Activated CD8-positive, alpha-beta memory T cell treated with anti-CD3 and anti-CD28 coated beads, Interleukin-2, amount 10 ng/mL, durations not matched to agents 7 days and 5 days (primary cell): ENCODE data around the gene GTF2H2C_2.
A peak's percentile ranks its signal among the peaks of the same experiment; 100 is the strongest.
"Not testable (repeated sequence)": the region's sequence is repeated elsewhere in the genome, so short reads cannot be mapped to it uniquely, and the experiment has no call there.

ENCODE experiments used
- ATAC-seq: fragments of 150-1000 bp; cut with Tn5 transposase; one replicate; pipeline ENCODE4 v1.10.0; 2021; ENCODE audit warnings: moderate library complexity
- CTCF ChIA-PET: fragments of 350-600 bp; sonication (Branson Sonifier 250); formaldehyde crosslinking; loops from one replicate; lab custom pipeline; 2021; ENCODE audit warnings: antibody characterized with exemption; lab: Charles Lee
- DNase-seq: peaks from one replicate; pipeline ENCODE4 v3.0.0-alpha.2; 2020
- H3K27ac Mint-ChIP-seq: one replicate; pipeline ENCODE4 v1.8.0; 2021; ENCODE audit warnings: mild to moderate bottlenecking, mixed read lengths
- H3K27me3 Mint-ChIP-seq: one replicate; pipeline ENCODE4 v1.8.0; 2021; ENCODE audit warnings: mixed read lengths
- H3K36me3 Mint-ChIP-seq: one replicate; pipeline ENCODE4 v1.8.0; 2021; ENCODE audit warnings: mild to moderate bottlenecking, mixed read lengths
- H3K4me1 Mint-ChIP-seq: one replicate; pipeline ENCODE4 v1.8.0; 2021; ENCODE audit warnings: mixed read lengths
- H3K4me3 Mint-ChIP-seq: one replicate; pipeline ENCODE4 v1.8.0; 2021; ENCODE audit warnings: mild to moderate bottlenecking, moderate library complexity, mixed read lengths
- H3K9me3 Mint-ChIP-seq: one replicate; pipeline ENCODE4 v1.8.0; 2022; ENCODE audit warnings: low read depth, mixed read lengths

GTF2H2C_2 gene

DNA sequence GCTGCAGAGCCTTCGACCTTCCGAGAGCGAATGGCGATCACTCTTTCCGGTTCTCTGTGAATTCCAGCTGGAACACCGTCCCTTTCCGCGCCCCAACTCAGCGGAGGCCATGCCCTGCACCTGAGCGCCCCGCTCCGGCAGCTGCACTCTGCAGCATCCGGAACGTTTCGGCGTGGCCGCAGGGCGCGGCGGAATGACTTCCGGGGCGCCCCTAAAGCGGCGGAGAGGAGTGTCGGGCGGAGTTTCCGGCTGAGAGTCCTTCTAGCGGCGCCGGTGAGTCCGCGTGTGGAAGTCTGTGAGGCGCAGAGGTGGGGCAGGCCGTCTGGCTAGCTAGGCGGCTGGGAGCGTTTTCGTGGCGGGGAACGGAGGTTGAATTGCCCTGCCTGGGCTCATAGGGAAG is at the start of gene GTF2H2C_2:
TSS of gene GTF2H2C_2 (plus strand) at position 252 of the 400 bp plus-strand sequence.
- H3K4me3 Mint-ChIP-seq, CTCF ChIA-PET, H3K27me3 Mint-ChIP-seq, H3K9me3 Mint-ChIP-seq, DNase-seq, H3K27ac Mint-ChIP-seq, H3K36me3 Mint-ChIP-seq, H3K4me1 Mint-ChIP-seq: not testable (repeated sequence)
- ATAC-seq: peak; percentile 100

DNA sequence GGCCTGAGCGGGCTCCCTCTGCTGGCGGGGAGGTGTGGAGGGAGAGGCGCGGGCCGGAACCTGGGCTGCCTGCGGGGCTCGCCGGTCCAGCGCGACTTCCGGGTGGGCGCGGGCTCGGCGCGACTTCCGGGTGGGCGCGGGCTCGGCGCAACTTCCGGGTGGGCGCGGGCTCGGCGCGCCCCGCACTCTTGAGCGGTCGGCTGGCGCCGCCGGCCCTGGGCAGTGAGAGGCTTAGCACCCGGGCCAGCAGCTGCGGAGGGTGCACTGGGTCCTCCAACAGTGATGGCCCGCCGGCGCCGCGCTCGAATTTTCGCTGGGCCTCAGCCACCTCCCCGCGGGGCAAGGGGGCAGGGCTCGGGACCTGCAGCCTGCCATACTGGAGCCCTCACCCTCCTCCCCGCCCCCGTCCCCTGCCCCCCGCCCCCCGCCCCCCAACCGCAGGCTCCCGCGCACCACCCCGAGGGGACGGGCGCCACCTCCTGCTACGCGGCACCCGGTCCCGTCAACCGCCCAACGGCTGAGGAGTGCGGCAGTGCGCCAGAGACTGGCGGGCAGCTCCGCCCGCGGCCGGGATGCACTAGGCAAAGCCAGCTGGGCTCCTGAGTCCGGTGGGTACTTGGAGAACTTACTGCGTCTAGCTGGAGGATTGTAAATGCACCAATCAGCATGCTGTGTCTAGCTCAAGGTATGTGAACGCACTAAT is 14.0 kb upstream of the GTF2H2C_2 start:
- H3K4me3 Mint-ChIP-seq: peak overlapping the region; percentile 67
- ATAC-seq (peak; percentile 99), DNase-seq (peak; percentile 82)
- H3K4me1 Mint-ChIP-seq, H3K27me3 Mint-ChIP-seq, H3K36me3 Mint-ChIP-seq, H3K9me3 Mint-ChIP-seq, CTCF ChIA-PET: not testable (repeated sequence)
- H3K27ac Mint-ChIP-seq: peak overlapping the region; percentile 83

DNA sequence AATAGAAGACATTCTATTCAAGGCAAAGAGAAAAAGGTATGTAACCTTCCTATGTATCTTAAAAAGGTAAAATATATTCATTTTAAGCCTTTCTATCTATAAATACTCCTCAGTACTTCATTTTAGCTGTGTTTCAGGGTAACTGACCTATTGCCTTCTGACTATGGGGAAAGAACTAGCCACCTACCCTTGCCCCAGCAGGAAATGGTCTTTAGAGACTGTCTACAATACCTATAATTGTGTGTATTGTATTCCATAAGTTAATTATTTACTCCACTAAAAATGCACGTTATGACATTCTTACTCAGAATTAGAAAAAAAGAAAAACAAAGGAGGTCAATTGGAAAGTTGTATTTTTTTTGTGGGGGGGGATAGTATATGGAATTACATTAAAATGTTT is 6.2 kb downstream of the GTF2H2C_2 start:
- H3K4me1 Mint-ChIP-seq, H3K36me3 Mint-ChIP-seq, CTCF ChIA-PET, H3K27me3 Mint-ChIP-seq, H3K9me3 Mint-ChIP-seq, DNase-seq, ATAC-seq, H3K27ac Mint-ChIP-seq, H3K4me3 Mint-ChIP-seq: not testable (repeated sequence)

DNA sequence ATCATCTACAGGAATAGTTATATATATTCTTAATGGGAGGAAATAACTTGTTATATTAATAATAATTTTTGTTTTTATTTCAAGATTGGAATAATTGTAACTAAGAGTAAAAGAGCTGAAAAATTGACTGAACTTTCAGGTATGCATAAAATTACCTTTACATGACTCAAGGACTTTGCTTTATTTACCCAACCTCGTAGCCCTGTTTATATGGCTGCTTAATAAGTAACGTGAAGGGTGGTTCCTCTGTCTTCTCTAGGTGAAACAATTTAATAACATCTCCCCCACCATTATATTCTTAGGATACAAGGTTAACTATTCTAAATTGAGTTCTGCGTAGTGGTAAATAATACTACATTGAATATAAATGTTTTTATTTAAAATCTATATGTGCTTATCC is 8.0 kb downstream of the GTF2H2C_2 start:
- DNase-seq, CTCF ChIA-PET, H3K27ac Mint-ChIP-seq, H3K36me3 Mint-ChIP-seq, H3K27me3 Mint-ChIP-seq, H3K9me3 Mint-ChIP-seq, H3K4me3 Mint-ChIP-seq, ATAC-seq, H3K4me1 Mint-ChIP-seq: not testable (repeated sequence)

DNA sequence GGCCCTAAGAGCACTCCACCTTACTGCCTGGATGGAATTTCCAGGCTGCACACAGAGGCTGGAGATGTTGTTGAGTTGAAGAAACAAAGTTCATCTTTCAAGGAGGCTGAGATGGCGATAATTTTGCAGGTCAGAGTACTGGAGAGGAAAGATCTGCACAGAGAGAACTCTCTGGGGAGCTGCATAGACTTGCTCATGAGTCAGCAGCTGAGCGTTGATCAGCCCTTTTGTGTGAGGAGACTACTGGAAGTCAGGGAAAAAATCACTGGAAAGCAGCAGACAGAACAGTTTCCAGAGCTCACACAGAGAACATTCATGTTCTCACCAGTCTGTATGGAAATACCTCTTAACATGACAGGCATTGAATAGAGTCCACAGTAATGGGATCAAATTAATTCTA is 23.4 kb downstream of the GTF2H2C_2 start:
- DNase-seq, ATAC-seq, H3K36me3 Mint-ChIP-seq, H3K27me3 Mint-ChIP-seq, H3K4me3 Mint-ChIP-seq, H3K4me1 Mint-ChIP-seq, CTCF ChIA-PET, H3K9me3 Mint-ChIP-seq, H3K27ac Mint-ChIP-seq: not testable (repeated sequence)

DNA sequence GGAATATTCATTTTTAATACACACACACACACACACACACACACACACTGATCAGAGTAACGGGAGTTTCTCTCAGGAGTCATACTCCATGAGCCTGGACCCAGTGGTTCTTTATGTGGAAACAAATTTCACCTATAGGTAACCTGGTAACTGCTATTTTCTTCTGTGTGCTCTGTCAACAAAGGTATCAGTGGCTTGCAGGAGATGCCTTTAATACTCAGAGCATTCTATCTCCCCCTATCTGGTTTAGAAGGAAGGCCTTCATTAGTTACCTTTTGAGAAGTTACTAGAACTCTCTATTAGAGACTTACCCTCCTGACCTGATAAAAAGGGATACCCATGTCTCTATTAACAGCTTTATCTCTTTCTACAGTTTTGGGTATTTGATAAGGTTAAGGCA is 34.4 kb downstream of the GTF2H2C_2 start:
- ATAC-seq, CTCF ChIA-PET, H3K27me3 Mint-ChIP-seq: not testable (repeated sequence)

DNA sequence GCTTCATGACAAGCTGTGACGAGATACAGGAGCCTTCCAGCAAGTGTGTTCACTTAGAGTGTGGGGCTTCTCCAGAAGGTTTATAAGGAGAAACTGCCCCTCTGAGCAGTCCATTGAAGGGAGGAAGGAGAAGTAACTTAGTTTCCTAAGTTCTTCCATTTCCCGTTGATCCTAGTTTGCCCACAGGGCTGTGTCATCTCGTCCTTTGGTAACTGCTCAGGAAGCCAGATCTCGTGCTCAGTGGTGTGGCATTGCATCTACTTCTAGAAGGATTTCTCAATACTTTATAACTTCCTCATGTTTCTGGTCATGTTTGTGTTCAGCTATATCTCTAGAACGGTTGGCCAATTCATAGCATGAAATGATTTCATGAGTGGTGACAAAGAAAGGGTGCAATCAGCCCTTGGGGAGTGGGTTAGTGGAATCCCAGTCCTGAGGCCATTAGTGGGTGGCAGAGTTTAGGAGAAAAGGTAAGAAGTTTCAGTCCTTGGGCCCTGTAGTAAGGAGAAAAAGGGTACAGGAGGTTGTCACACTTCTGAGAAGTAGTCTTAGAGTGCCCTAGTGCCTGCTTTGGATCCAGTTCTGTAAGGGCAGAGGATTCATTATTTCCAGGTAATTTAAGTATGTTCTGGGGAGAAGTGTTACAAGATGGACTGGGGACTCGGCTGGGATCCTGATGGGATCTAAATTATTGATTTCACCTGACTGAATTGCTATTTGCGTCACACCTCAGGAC is 36.2 kb downstream of the GTF2H2C_2 start:
- H3K36me3 Mint-ChIP-seq, ATAC-seq, CTCF ChIA-PET, H3K27ac Mint-ChIP-seq, H3K4me1 Mint-ChIP-seq, DNase-seq, H3K27me3 Mint-ChIP-seq, H3K4me3 Mint-ChIP-seq, H3K9me3 Mint-ChIP-seq: not testable (repeated sequence)

More for the DNA sequence above, 34.4 kb downstream of the GTF2H2C_2 start:
- not testable (repeated sequence) for DNase-seq, H3K36me3 Mint-ChIP-seq, H3K9me3 Mint-ChIP-seq, H3K4me3 Mint-ChIP-seq, H3K4me1 Mint-ChIP-seq, H3K27ac Mint-ChIP-seq

DNA sequence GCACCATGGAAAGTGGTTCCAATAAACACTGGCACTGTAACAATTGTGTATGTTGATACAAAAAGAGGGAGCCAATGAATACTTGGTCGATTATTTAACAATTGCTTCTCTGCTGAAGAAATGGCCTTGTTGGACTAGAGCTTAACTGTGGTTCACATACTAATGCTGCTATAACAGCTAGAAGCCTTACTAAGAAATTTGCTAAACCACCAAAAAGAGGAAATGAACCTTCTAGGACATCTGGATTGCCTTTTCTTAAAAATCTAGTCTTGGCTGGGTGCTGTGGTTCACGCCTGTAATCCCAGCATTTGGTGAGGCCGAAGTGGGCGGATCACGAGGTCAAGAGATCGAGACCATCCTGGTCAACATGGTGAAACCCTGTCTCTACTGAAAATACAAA is 41.9 kb downstream of the GTF2H2C_2 start:
- H3K4me3 Mint-ChIP-seq, H3K36me3 Mint-ChIP-seq, H3K27ac Mint-ChIP-seq, H3K27me3 Mint-ChIP-seq, CTCF ChIA-PET, H3K9me3 Mint-ChIP-seq, H3K4me1 Mint-ChIP-seq, ATAC-seq, DNase-seq: not testable (repeated sequence)

DNA sequence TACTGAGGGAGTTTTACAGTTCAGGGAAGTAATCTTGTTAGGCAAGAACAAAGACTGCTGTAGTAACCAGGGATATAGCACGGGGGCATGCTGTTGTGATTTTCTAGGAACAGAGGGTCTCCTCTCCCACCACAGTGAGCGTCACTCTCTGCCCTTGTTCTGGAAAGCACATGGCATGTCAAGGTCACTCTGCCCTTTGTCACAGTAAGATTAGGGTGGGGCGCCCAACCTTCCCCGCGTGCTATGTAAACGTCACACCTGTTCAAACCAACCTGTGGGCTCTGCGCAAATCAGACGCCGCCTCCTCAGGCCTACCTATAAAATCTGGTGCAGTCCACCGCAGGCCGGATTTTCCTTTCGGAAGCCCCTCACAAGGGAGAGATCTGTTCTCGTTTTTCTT is 44.0 kb downstream of the GTF2H2C_2 start:
- CTCF ChIA-PET, DNase-seq, H3K4me1 Mint-ChIP-seq, H3K36me3 Mint-ChIP-seq, H3K27ac Mint-ChIP-seq, H3K4me3 Mint-ChIP-seq, H3K9me3 Mint-ChIP-seq, ATAC-seq, H3K27me3 Mint-ChIP-seq: not testable (repeated sequence)

DNA sequence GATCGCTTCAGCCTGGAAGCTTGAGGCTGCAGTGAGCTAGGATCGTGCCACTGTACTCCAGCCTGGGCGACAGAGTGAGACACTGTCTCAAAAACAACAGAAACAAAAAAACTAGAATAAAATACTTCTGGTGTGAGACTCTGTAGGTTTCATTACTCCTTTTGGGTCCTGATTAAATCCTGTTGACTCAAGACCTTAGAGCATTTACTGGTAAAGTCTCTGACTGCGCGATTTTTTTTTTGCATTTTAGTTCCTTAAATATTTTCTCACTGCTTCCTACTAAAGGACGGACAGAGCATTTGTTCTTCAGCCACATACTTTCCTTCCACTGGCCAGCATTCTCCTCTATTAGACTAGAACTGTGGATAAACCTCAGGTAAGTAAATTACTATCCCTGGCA is 46.8 kb downstream of the GTF2H2C_2 start:
- H3K9me3 Mint-ChIP-seq, H3K27ac Mint-ChIP-seq, H3K4me3 Mint-ChIP-seq, H3K4me1 Mint-ChIP-seq, DNase-seq, H3K36me3 Mint-ChIP-seq, H3K27me3 Mint-ChIP-seq, ATAC-seq, CTCF ChIA-PET: not testable (repeated sequence)

DNA sequence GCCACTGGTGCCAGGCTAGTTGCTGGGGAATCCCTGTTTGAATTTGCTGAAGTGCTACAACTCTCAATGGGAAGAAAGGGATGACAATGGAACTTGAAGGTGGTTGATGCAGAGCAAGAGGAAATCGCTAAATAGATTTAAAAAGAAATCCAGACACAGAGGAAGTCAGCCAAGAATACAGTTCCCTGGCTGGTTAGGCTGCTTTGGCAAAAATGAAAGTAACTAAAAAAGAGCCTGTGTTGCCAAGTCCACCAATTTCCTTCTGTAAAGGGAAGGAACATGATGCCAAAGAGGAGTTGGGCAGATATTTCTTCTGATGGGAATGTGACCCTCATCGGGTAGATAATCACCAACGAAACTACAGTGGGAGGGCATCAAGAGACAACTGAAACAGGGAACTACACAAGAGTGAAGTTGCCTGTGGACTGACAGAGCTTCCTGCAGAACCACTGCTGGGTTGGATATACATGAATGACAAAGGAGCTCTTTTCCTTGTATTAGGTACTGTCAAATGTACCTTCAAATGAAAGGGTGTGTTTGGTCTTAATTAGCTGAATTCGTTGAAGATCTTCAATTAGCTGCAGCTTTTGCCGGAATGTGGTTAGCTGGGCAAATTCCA is 49.0 kb downstream of the GTF2H2C_2 start:
- CTCF ChIA-PET, H3K4me3 Mint-ChIP-seq, ATAC-seq, DNase-seq, H3K9me3 Mint-ChIP-seq, H3K36me3 Mint-ChIP-seq, H3K4me1 Mint-ChIP-seq, H3K27ac Mint-ChIP-seq, H3K27me3 Mint-ChIP-seq: not testable (repeated sequence)

DNA sequence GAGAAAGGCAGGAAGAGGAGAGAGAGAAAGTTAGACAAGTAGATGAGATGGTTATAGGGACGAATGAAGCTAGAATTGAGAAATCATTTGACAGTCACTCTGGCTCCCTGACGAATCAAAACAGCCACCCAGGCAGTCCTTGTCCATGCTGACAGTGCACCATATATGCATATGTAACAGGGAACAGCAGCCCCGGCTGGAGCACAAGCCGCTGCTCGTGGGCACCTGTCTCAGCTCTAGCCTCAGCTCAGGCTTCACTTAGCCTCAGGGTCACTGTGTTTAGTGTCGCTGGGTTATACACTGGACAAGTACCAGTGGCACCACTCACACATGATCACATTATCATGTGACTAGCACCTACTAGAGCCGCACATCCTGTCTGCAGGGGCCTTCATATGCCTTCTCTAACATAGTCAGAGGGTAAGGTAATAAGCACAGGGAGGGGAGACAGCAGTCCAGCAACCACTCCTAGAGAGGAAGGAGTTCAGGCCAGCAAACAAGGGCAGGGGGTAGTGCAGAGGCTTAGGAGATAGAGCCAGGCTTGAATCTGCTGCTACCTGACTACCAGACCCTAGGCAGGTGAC is 54.9 kb downstream of the GTF2H2C_2 start:
- H3K36me3 Mint-ChIP-seq, H3K4me1 Mint-ChIP-seq, ATAC-seq, DNase-seq, H3K27me3 Mint-ChIP-seq, H3K4me3 Mint-ChIP-seq, H3K9me3 Mint-ChIP-seq, CTCF ChIA-PET, H3K27ac Mint-ChIP-seq: not testable (repeated sequence)
